ENCODE measurements around the gene FOXK1. TPM values are rescaled to one million over a fixed set of nuclear protein-coding genes. Genes with fewer than 3 reads are reported as not detected.
A peak's percentile ranks its signal among the peaks of the same experiment; 100 is the strongest.
"Not testable (repeated sequence)": the region's sequence is repeated elsewhere in the genome, so short reads cannot be mapped to it uniquely, and the experiment has no call there.

FOXK1 gene
- total RNA-seq, 6 experiments from 2014 or later, result 3.8 to 8.4 (median 6.9) TPM

GRCh38 chr7:4675771-4676367, 6.2 kb upstream of the FOXK1 start:
- Histone ChIP-seq H3K4me1 (no peaks in the 10 kb centered on the region), H3K36me3 (no peaks in the 10 kb centered on the region), H3K9me3 (no peaks in the 10 kb centered on the region), H3K27ac (no peak overlapping the region), H3K4me3 (no peak overlapping the region), H3K27me3 (no peaks in the 10 kb centered on the region)
- WGBS (ENCODE audit: insufficient coverage, low coverage, low lambda C conversion rate, missing lambda C conversion rate), result 80% methylated on average over 4 of the region's 8 CpGs
- DNase-seq (no peak), ATAC-seq (no peak)
- TF ChIP-seq CTCF (IDR thresholded peaks at IDR 0.05), result no peak
- intact Hi-C loops (cut with DNase I), result no loop called here

- WGBS (ENCODE audit: insufficient coverage, low coverage, low lambda C conversion rate, missing lambda C conversion rate), result 94% methylated on average over 8 of the region's 11 CpGs
- H3K27ac ChIP-seq; H3K4me3 ChIP-seq; H3K4me1 ChIP-seq; intact Hi-C loops (cut with DNase I); DNase-seq; H3K27me3 ChIP-seq; H3K9me3 ChIP-seq; H3K36me3 ChIP-seq; ATAC-seq: not testable (repeated sequence)
Measured at GRCh38 chr7:4677518-4677917, 4.6 kb upstream of the FOXK1 start.

GRCh38 chr7:4681218-4681851, 760 bp upstream of the FOXK1 start:
- ATAC-seq (no peak), DNase-seq (no peak)
- Histone ChIP-seq H3K27ac (no peak overlapping the region), H3K4me3 (peak overlapping the region; percentile 25 to 82 (median 46)), H3K9me3 (no peaks in the 10 kb centered on the region), H3K36me3 (no peaks in the 10 kb centered on the region), H3K27me3 (no peaks in the 10 kb centered on the region), H3K4me1 (peaks cover 0 to 5% (median 0%) of the 10 kb centered on the region in 4 donors)
- WGBS (ENCODE audit: insufficient coverage, low coverage, low lambda C conversion rate, missing lambda C conversion rate), result 83% methylated on average over 3 of the region's 6 CpGs
- intact Hi-C loops (cut with DNase I), result loop anchor here (5.0 kb wide), 2 partner anchors 39 to 71 kb away; no protein-coding TSS in a partner anchor
- no peak for TF ChIP-seq CTCF (IDR thresholded peaks at IDR 0.05)
- TF ChIP-seq POLR2A (IDR thresholded peaks at IDR 0.05), result no peak

- no CpG with 5 or more reads among the region's 47 CpGs for WGBS (ENCODE audit: insufficient coverage, low coverage, low lambda C conversion rate, missing lambda C conversion rate)
- H3K27ac ChIP-seq, result peak overlapping the region; percentile 75 to 90 (median 76)
- peaks cover 0 to 5% (median 0%) of the 10 kb centered on the region in 4 donors for H3K4me1 ChIP-seq
- no peaks in the 10 kb centered on the region for H3K36me3 ChIP-seq
- no peaks in the 10 kb centered on the region for H3K27me3 ChIP-seq
- TF ChIP-seq CTCF (IDR thresholded peaks at IDR 0.05) (no peak), POLR2A (IDR thresholded peaks at IDR 0.05) (no peak)
- ATAC-seq (peak; percentile 21 to 59 (median 52)), DNase-seq (peak; percentile 60 to 77 (median 65))
- intact Hi-C loops (cut with DNase I), result loop anchor here (5.0 kb wide), 2 partner anchors 40 to 70 kb away; no protein-coding TSS in a partner anchor
- H3K9me3 ChIP-seq, result no peaks in the 10 kb centered on the region
- H3K4me3 ChIP-seq, result peak overlapping the region; percentile 82 to 84 (median 82)
Measured at GRCh38 chr7:4682621-4683042, 537 bp downstream of the FOXK1 start.

Measured in right lobe of liver (tissue), 6 donors.